ENCODE results near the gene UBR4.

- no peak for TF ChIP-seq CTCF (conservative IDR thresholded peaks at IDR 0.05; ENCODE audit: low read length)
- no peak for TF ChIP-seq EZH2phosphoT487 (IDR thresholded peaks at IDR 0.05; ENCODE audit: borderline replicate concordance, low read depth, low read length)
Observed at GRCh38 chr1:19151537-19151936, 58.5 kb downstream of the UBR4 start.

All from OCI-LY7 (cell line).